ENCODE measurements around the gene MOB3C.

MOB3C gene

GRCh38 chr1:46649764-46650163 lies 33.2 kb upstream of the MOB3C start:
- TF ChIP-seq CTCF (IDR thresholded peaks at IDR 0.05): no peak
- H3K27me3 Mint-ChIP-seq (ENCODE audit: low read depth, poor library complexity): no peaks in the 10 kb centered on the region
- H3K9me3 Mint-ChIP-seq: peaks cover 35% of the 10 kb centered on the region
- H3K4me3 Mint-ChIP-seq: no peak overlapping the region
- peaks cover 13% of the 10 kb centered on the region for H3K4me1 Mint-ChIP-seq
- peaks cover 65% of the 10 kb centered on the region for H3K36me3 Mint-ChIP-seq (ENCODE audit: low read depth)
- DNase-seq: no peak
- H3K27ac Mint-ChIP-seq: no peak overlapping the region

GRCh38 chr1:46647611-46648010 lies 31.0 kb upstream of the MOB3C start:
- no peak for TF ChIP-seq CTCF (IDR thresholded peaks at IDR 0.05)
- peaks cover 59% of the 10 kb centered on the region for H3K36me3 Mint-ChIP-seq (ENCODE audit: low read depth)
- no peak overlapping the region for H3K4me3 Mint-ChIP-seq
- no peak overlapping the region for H3K27ac Mint-ChIP-seq
- DNase-seq: no peak
- H3K4me1 Mint-ChIP-seq: peaks cover 5% of the 10 kb centered on the region
- no peaks in the 10 kb centered on the region for H3K27me3 Mint-ChIP-seq (ENCODE audit: low read depth, poor library complexity)
- H3K9me3 Mint-ChIP-seq: peaks cover 33% of the 10 kb centered on the region

GRCh38 chr1:46646844-46647243 lies 30.2 kb upstream of the MOB3C start:
- no peak for TF ChIP-seq CTCF (IDR thresholded peaks at IDR 0.05)
- Mint-ChIP-seq H3K36me3 (ENCODE audit: low read depth) (peaks cover 57% of the 10 kb centered on the region), H3K9me3 (peaks cover 30% of the 10 kb centered on the region), H3K4me3 (no peak overlapping the region), H3K27ac (no peak overlapping the region), H3K4me1 (peaks cover 5% of the 10 kb centered on the region), H3K27me3 (ENCODE audit: low read depth, poor library complexity) (no peaks in the 10 kb centered on the region)
- no peak for DNase-seq

GRCh38 chr1:46646331-46646730 lies 29.7 kb upstream of the MOB3C start:
- peaks cover 56% of the 10 kb centered on the region for H3K36me3 Mint-ChIP-seq (ENCODE audit: low read depth)
- peaks cover 5% of the 10 kb centered on the region for H3K4me1 Mint-ChIP-seq
- no peak for DNase-seq
- no peaks in the 10 kb centered on the region for H3K27me3 Mint-ChIP-seq (ENCODE audit: low read depth, poor library complexity)
- no peak for TF ChIP-seq CTCF (IDR thresholded peaks at IDR 0.05)
- H3K4me3 Mint-ChIP-seq: no peak overlapping the region
- peaks cover 30% of the 10 kb centered on the region for H3K9me3 Mint-ChIP-seq
- no peak overlapping the region for H3K27ac Mint-ChIP-seq

- Mint-ChIP-seq H3K4me1 (peaks cover 5% of the 10 kb centered on the region), H3K9me3 (peaks cover 30% of the 10 kb centered on the region), H3K27me3 (ENCODE audit: low read depth, poor library complexity) (no peaks in the 10 kb centered on the region), H3K27ac (no peak overlapping the region), H3K36me3 (ENCODE audit: low read depth) (peaks cover 54% of the 10 kb centered on the region), H3K4me3 (no peak overlapping the region)
- DNase-seq: no peak
- no peak for TF ChIP-seq CTCF (IDR thresholded peaks at IDR 0.05)
Measured at GRCh38 chr1:46645815-46646214, 29.2 kb upstream of the MOB3C start.

- Mint-ChIP-seq H3K4me1 (peaks cover 5% of the 10 kb centered on the region), H3K9me3 (peaks cover 5% of the 10 kb centered on the region), H3K27ac (no peak overlapping the region), H3K27me3 (ENCODE audit: low read depth, poor library complexity) (no peaks in the 10 kb centered on the region), H3K4me3 (no peak overlapping the region), H3K36me3 (ENCODE audit: low read depth) (peaks cover 41% of the 10 kb centered on the region)
- no peak for TF ChIP-seq CTCF (IDR thresholded peaks at IDR 0.05)
- no peak for DNase-seq
Measured at GRCh38 chr1:46643368-46643775, 26.8 kb upstream of the MOB3C start.
